Activated CD4-positive, alpha-beta memory T cell treated with anti-CD3 and anti-CD28 coated beads for 36 hours (primary cell): ENCODE data around the gene ZNF627. TPM values are rescaled to one million over a fixed set of nuclear protein-coding genes. Genes with fewer than 3 reads are reported as not detected.

Experiments
- CTCF ChIA-PET: fragments of 350-600 bp; sonication (Branson Sonifier 250); formaldehyde crosslinking; loops from one replicate; lab custom pipeline; 2021; ENCODE audit warnings: antibody characterized with exemption, inconsistent platforms; lab: Charles Lee
- POLR2A ChIA-PET: fragments of 350-600 bp; sonication (Branson Sonifier 250); formaldehyde crosslinking; loops from one replicate; lab custom pipeline; 2021; ENCODE audit warnings: antibody characterized with exemption; lab: Charles Lee
- DNase-seq: peaks from one replicate; pipeline ENCODE4 v3.0.0-alpha.2; 2020
- H3K27ac Mint-ChIP-seq: one replicate; pipeline ENCODE4 v1.8.0; 2021; ENCODE audit warnings: mixed read lengths
- H3K27me3 Mint-ChIP-seq: one replicate; pipeline ENCODE4 v1.8.0; 2021; ENCODE audit warnings: mixed read lengths
- H3K36me3 Mint-ChIP-seq: one replicate; pipeline ENCODE4 v1.8.0; 2021; ENCODE audit warnings: mixed read lengths
- H3K4me1 Mint-ChIP-seq: one replicate; pipeline ENCODE4 v1.8.0; 2021; ENCODE audit warnings: low read depth, mixed read lengths
- H3K4me3 Mint-ChIP-seq: one replicate; pipeline ENCODE4 v1.8.0; 2021; ENCODE audit warnings: mild to moderate bottlenecking, mixed read lengths
- H3K9me3 Mint-ChIP-seq: one replicate; pipeline ENCODE4 v1.8.0; 2021; ENCODE audit warnings: mixed read lengths
- intact Hi-C: fragments of 100-400 bp; cut with micrococcal nuclease; formaldehyde crosslinking; loops from one replicate; pipeline ENCODE4 v1.15.1; 2023
- total RNA-seq, 2 experiments: library from RNA; stranded (reverse); gene quantifications; one replicate each; pipeline ENCODE4 v1.2.3, GENCODE V29; 2021

Gene ZNF627
- total RNA-seq, 2 experiments from 2014 or later = 6.6 to 7.0 TPM

DNA sequence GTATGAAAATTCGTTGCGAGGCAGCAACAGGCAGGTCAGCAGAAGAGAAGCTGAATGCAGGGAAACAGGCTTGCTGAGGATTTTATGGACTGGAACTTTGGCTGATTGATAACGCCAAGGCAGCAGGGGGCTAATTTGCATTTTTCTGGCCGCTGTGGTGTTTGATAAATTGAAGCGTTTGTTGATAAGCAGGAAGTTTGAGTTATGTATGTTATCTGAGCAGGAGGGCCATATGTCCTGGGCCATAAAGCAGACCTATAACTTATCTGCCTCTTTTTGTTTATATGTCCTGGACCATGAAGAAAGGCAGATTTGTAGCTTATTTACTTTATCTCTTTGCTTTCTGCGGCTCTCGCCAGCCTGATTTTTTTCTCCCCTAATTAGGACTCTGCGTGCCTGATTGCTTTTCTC is 65.9 kb downstream of the ZNF627 start:
- Mint-ChIP-seq H3K4me1 (no peaks in the 10 kb centered on the region), H3K9me3 (no peaks in the 10 kb centered on the region), H3K27me3 (peaks cover under 1% of the 10 kb centered on the region), H3K27ac (no peak overlapping the region), H3K36me3 (no peaks in the 10 kb centered on the region), H3K4me3 (no peak overlapping the region)
- no peak for DNase-seq
- ChIA-PET POLR2A (no interaction called here), CTCF (no interaction called here)
- intact Hi-C loops = no loop called here

Other genes starting within 250 kb of the ZNF627 start
- 1 to 10 TPM; 3.6 to 4.7 TPM for gene PLPPR2, start 242.1 kb upstream of the ZNF627 start, total RNA-seq
- gene SWSAP1, start 222.8 kb upstream of the ZNF627 start, total RNA-seq = 1 to 10 TPM; 1.5 to 1.7 TPM
- gene EPOR, start 213.2 kb upstream of the ZNF627 start, total RNA-seq = 1 to 10 TPM; 8.6 to 9.0 TPM
- not detected for gene RGL3, start 178.2 kb upstream of the ZNF627 start, total RNA-seq
- gene ODAD3, start 162.4 kb upstream of the ZNF627 start, total RNA-seq = under 1 TPM; 0.15 to 0.26 TPM
- gene PRKCSH, start 161.8 kb upstream of the ZNF627 start, total RNA-seq = 100 to 1,000 TPM; 260 to 264 TPM
- not detected for gene ELAVL3, start 116.4 kb upstream of the ZNF627 start, total RNA-seq
- gene ZNF653, start 91.6 kb upstream of the ZNF627 start, total RNA-seq = 10 to 100 TPM in 1 of 2 experiments, 1 to 10 TPM in 1; 8.4 to 10.3 TPM
- 10 to 100 TPM; 34.9 to 36.6 TPM for gene ECSIT, start 68.3 kb upstream of the ZNF627 start, total RNA-seq
- gene CNN1, start 58.6 kb upstream of the ZNF627 start, total RNA-seq = not detected
- 10 to 100 TPM; 48.5 to 49.1 TPM for gene ELOF1, start 38.3 kb upstream of the ZNF627 start, total RNA-seq
- gene ACP5, start 19.8 kb upstream of the ZNF627 start, total RNA-seq = 10 to 100 TPM; 10.2 to 12.3 TPM
- gene ZNF823, start 141.5 kb downstream of the ZNF627 start, total RNA-seq = 1 to 10 TPM; 3.2 to 3.9 TPM
- 1 to 10 TPM; 6.4 TPM for gene ZNF441, start 169.5 kb downstream of the ZNF627 start, total RNA-seq
- under 1 TPM; 0.33 to 0.46 TPM for gene ZNF491, start 201.0 kb downstream of the ZNF627 start, total RNA-seq
- 1 to 10 TPM; 5.7 to 6.4 TPM for gene ZNF440, start 216.8 kb downstream of the ZNF627 start, total RNA-seq